Heart left ventricle (tissue), 16 donors: ENCODE data around the gene MUC6. TPM values are rescaled to one million over a fixed set of nuclear protein-coding genes. Genes with fewer than 3 reads are reported as not detected.
A peak's percentile ranks its signal among the peaks of the same experiment; 100 is the strongest.

Source experiments
- ATAC-seq, 4 donors: fragments of 200-7000 bp; cut with Tn5 transposase; one replicate each; pipeline ENCODE4 v1.9.1; 2020 to 2022; ENCODE audit warnings: moderate library complexity in 4 of 4, mild to moderate bottlenecking in 3 of 4, moderate number of reproducible peaks in 1 of 4
- DNase-seq, 5 donors: peaks; one replicate each; pipeline ENCODE4 v3.0.0-alpha.2; 2020
- H3K27ac ChIP-seq, 12 donors: fragments of 200-600 bp; sonication (generic) in 4 of 12; one replicate each; pipeline versions ENCODE4 v1.5.0 to v1.8.0; 2016 to 2022; ENCODE audit warnings: mild to moderate bottlenecking in 2 of 12
- H3K27me3 ChIP-seq, 9 donors: fragments of 200-600 bp; sonication (generic) in 2 of 9; one replicate each; pipeline versions ENCODE4 v1.5.1 to v1.8.0; 2016 to 2022; ENCODE audit warnings: mild to moderate bottlenecking in 3 of 9
- H3K36me3 ChIP-seq, 9 donors: fragments of 200-600 bp; sonication (generic) in 2 of 9; one replicate each; pipeline versions ENCODE4 v1.5.0 to v1.8.0; 2018 to 2022; ENCODE audit warnings: mild to moderate bottlenecking in 2 of 9
- H3K4me1 ChIP-seq, 12 donors: fragments of 200-600 bp; sonication (generic) in 4 of 12; one replicate each; pipeline versions ENCODE4 v1.5.0 to v1.8.0; 2016 to 2022; ENCODE audit warnings: mild to moderate bottlenecking in 3 of 12
- H3K4me3 ChIP-seq, 12 donors: fragments of 200-600 bp; sonication (generic) in 4 of 12; one replicate each; pipeline versions ENCODE4 v1.5.0 to v1.8.0; 2017 to 2022; ENCODE audit warnings: mild to moderate bottlenecking in 9 of 12, moderate library complexity in 4 of 12
- H3K9me3 ChIP-seq, 12 donors: fragments of 200-600 bp; sonication (generic) in 4 of 12; one replicate each; pipeline versions ENCODE4 v1.5.0 to v1.8.0; 2016 to 2022; ENCODE audit warnings: mild to moderate bottlenecking in 1 of 12
- POLR2A ChIP-seq, 2 donors: fragments of 450-650 bp; IDR thresholded peaks; one replicate each; pipeline ENCODE4 v1.6.1; 2017; ENCODE audit warnings: antibody characterized with exemption in 2 of 2, mild to moderate bottlenecking in 2 of 2, moderate library complexity in 2 of 2
- WGBS, 4 donors: extraction: QIAGEN DNeasy Blood & Tissue Kit in 2 of 4; methylation state at CpG; one replicate each; pipeline versions ENCODE4 v1.1.5 to v1.1.7; 2013 to 2018; 5-methylcytosine and 5-hydroxymethylcytosine counted together
- intact Hi-C, 10 donors: fragments of 100-400 bp; cut with DNase I; formaldehyde crosslinking; loops; one replicate each; pipeline versions ENCODE4 v1.11.1 to v1.14.2; 2022
- polyA plus RNA-seq, 2 donors: library from polyadenylated mRNA; stranded (reverse); fragments of 200-250 nt; gene quantifications; one replicate each; pipeline ENCODE4 v1.2.3, GENCODE V29; 2013
- total RNA-seq, 9 donors: library from RNA; depleted of rRNA in 2 of 9; stranded (reverse); fragments of >200 nt in 2 of 9; fragmentation: NEBNext Ultra II Directional in 3 of 9; extraction: Animal tissue kit (Norgen Biotek cat#: 25700) in 3 of 9; gene quantifications; one replicate each; pipeline versions ENCODE4 v1.1.0 to v1.2.4, GENCODE V29; 2016 to 2023
- TF ChIP-seq, protein P1 (sequence below), 12 donors: fragments of 200-600 bp; sonication (generic) in 4 of 12; IDR thresholded peaks; one replicate each; pipeline versions ENCODE4 v1.5.0 to v1.8.0; 2018 to 2022; ENCODE audit warnings: antibody characterized with exemption in 12 of 12, mild to moderate bottlenecking in 5 of 12
- donor health status: ischemic (EF 13 %, LVEDD 7.1; RV severe dilation, severe dysfunction).
- donor health status: healthy with polysubstance abuse.
- donor health status: DM: no; HTN: yes; CAD: no.
- donor health status: DM: no; HTN: no; CAD: no.
- donor health status: ischemic (EF 25% LVEDD 6.9; RV normal size, moderate dysfunction).
- donor health status: ischemic (EF 25% LVEDD 5.7; RV mildly dilated, moderate dysfunction).
- donor health status: healthy.
- donor health status: DM: yes; HTN: yes; CAD: no.
- donor health status: ischemic (EF 35%, LVEDD 5.7; RV mildly dilated, moderate dysfunction).
- donor health status: nonischemic (EF 11% LVEDD 7.7; RV severe dilation, severe dysfunction).
- donor health status: DM: yes; HTN: yes; CAD: no.
- donor health status: PGD.
- donor health status: ischemic (EF 29% LVEDD 5.4; RV normal size, mild dysfunction).
- donor health status: nonischemic (EF 23%, LVEDD 6.1; RV moderate dilation, normal function).

Gene MUC6
- total and polyA plus RNA-seq, 11 donors = 0.04 to 0.06 TPM; not detected in 9

DNA sequence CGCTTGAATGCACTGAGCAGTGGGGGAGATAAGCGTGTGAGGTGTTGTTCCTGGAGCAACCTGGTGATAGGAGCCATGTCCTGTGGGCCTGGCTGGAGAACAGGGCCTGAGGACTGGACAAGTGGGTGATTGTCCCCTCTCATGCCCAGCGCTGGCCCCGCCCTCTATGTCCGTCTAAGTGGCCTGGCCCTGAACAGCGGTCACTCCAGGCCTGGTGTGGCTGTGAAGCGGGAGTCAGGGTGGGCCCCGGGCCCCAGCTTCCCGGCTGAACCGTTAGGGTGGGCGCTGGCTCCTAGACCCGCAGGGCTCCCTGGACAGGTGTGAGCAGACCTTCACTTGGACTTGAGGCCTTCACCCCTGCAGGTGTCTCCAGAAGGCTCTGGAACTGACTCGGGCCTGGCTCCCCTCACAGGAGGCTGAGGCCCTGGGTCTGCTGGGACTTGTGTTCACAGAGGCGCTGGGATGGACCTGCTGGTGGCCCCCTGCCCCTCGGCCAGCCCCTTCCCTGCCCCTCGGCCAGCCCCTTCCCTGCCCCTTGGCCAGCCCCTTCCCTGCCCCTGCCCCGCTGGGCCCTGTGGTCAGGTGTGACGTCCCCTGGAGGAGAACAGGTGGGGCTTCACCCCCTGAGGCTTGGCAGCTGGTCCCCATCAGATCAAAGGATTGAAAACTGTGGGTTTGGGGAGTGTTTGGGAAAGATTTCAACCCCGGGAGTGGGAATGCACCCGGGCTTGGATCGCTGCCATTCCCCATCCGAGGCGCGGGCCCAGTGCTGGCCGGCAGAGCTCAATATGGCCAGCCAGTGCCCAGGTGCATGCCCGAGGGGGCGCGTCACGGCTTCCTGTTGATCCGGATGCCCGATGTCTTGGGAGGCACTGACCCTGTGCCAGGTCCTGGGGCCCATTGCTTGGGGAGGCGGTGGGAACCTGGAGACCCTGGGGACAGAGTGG is 3.2 kb upstream of the MUC6 start:
- peak in 2 of 5 donors; percentile 20 to 54 for DNase-seq
- WGBS, 4 donors = 78 to 85% (median 81%) methylated on average over 5 to 32 of the region's 32 CpGs
- Histone ChIP-seq H3K27me3 (peaks cover 3 to 47% (median 17%) of the 10 kb centered on the region in 9 donors), H3K9me3 (peaks cover 0 to under 1% (median 0%) of the 10 kb centered on the region in 12 donors), H3K4me1 (peaks cover 0 to 4% (median 0%) of the 10 kb centered on the region in 12 donors), H3K27ac (no peak overlapping the region), H3K36me3 (no peaks in the 10 kb centered on the region), H3K4me3 (no peak overlapping the region)
- no peak for ATAC-seq
- TF ChIP-seq, protein P1, sequence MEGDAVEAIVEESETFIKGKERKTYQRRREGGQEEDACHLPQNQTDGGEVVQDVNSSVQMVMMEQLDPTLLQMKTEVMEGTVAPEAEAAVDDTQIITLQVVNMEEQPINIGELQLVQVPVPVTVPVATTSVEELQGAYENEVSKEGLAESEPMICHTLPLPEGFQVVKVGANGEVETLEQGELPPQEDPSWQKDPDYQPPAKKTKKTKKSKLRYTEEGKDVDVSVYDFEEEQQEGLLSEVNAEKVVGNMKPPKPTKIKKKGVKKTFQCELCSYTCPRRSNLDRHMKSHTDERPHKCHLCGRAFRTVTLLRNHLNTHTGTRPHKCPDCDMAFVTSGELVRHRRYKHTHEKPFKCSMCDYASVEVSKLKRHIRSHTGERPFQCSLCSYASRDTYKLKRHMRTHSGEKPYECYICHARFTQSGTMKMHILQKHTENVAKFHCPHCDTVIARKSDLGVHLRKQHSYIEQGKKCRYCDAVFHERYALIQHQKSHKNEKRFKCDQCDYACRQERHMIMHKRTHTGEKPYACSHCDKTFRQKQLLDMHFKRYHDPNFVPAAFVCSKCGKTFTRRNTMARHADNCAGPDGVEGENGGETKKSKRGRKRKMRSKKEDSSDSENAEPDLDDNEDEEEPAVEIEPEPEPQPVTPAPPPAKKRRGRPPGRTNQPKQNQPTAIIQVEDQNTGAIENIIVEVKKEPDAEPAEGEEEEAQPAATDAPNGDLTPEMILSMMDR (IDR thresholded peaks at IDR 0.05) = no peak
- TF ChIP-seq POLR2A (IDR thresholded peaks at IDR 0.05) = no peak
- intact Hi-C loops = no loop called here

GRCh38 chr11:1038921-1039320 is 2.4 kb upstream of the MUC6 start:
- 91 to 95% (median 93%) methylated on average over 12 of the region's 12 CpGs for WGBS, 4 donors

GRCh38 chr11:1038361-1038760 is 1.8 kb upstream of the MUC6 start:
- intact Hi-C loops = no loop called here
- Histone ChIP-seq H3K27ac (no peak overlapping the region), H3K36me3 (no peaks in the 10 kb centered on the region), H3K9me3 (no peaks in the 10 kb centered on the region), H3K4me1 (peaks cover 0 to 4% (median 0%) of the 10 kb centered on the region in 12 donors), H3K27me3 (peaks cover 3 to 47% (median 17%) of the 10 kb centered on the region in 9 donors), H3K4me3 (no peak overlapping the region)
- TF ChIP-seq, protein P1 (IDR thresholded peaks at IDR 0.05) = no peak
- no peak for TF ChIP-seq POLR2A (IDR thresholded peaks at IDR 0.05)
- peak in 1 of 5 donors; percentile 42 for DNase-seq
- no peak for ATAC-seq
- 76 to 79% (median 77%) methylated on average over 7 to 10 of the region's 10 CpGs for WGBS, 4 donors

More at GRCh38 chr11:1038921-1039320, 2.4 kb upstream of the MUC6 start:
- H3K4me1 ChIP-seq = peaks cover 0 to 4% (median 0%) of the 10 kb centered on the region in 12 donors
- ATAC-seq (no peak), DNase-seq (peak in 1 of 5 donors; percentile 55)
- peaks cover 3 to 47% (median 17%) of the 10 kb centered on the region in 9 donors for H3K27me3 ChIP-seq
- no peak overlapping the region for H3K4me3 ChIP-seq
- H3K27ac ChIP-seq = no peak overlapping the region
- no peaks in the 10 kb centered on the region for H3K36me3 ChIP-seq
- H3K9me3 ChIP-seq = no peaks in the 10 kb centered on the region
- intact Hi-C loops = no loop called here
- no peak for TF ChIP-seq POLR2A (IDR thresholded peaks at IDR 0.05)

- no peaks in the 10 kb centered on the region for H3K36me3 ChIP-seq
- WGBS, 4 donors = 76 to 84% (median 82%) methylated on average over 8 to 26 of the region's 26 CpGs
- TF ChIP-seq, protein P1 (IDR thresholded peaks at IDR 0.05) = no peak
- no peak for TF ChIP-seq POLR2A (IDR thresholded peaks at IDR 0.05)
- H3K4me1 ChIP-seq = peaks cover 0 to 4% (median 0%) of the 10 kb centered on the region in 12 donors
- intact Hi-C loops = no loop called here
- no peaks in the 10 kb centered on the region for H3K9me3 ChIP-seq
- no peak for ATAC-seq
- H3K27me3 ChIP-seq = peaks cover 3 to 42% (median 17%) of the 10 kb centered on the region in 9 donors
- DNase-seq = no peak
- no peak overlapping the region for H3K4me3 ChIP-seq
- H3K27ac ChIP-seq = no peak overlapping the region
Measured at GRCh38 chr11:1037506-1038055, 1.1 kb upstream of the MUC6 start.
